H54 (cell line): Measurements from ENCODE around the gene ADI1.
"Not testable (repeated sequence)": the region's sequence is repeated elsewhere in the genome, so short reads cannot be mapped to it uniquely, and the experiment has no call there.

Source experiments
- DNase-seq: peaks from one replicate; pipeline ENCODE4 v3.0.0; 2011; ENCODE audit warnings: low spot score, mixed read lengths; ENCODE audit not compliant: insufficient read length
- FAIRE-seq: peaks from 3 replicates; lab custom pipeline; 2011; peaks lifted over from hg19 to GRCh38; lab: Jason Lieb, UNC
- POLR2A ChIP-seq: IDR thresholded peaks from 2 replicates; pipeline ENCODE4 v1.6.1; 2011; ENCODE audit warnings: low read depth, mild to moderate bottlenecking, low read length

The ADI1 gene

GRCh38 chr2:3518496-3519254, 656 bp downstream of the ADI1 start:
- FAIRE-seq: no peak
- peak; percentile 96 for TF ChIP-seq POLR2A
- DNase-seq: peak; percentile 98

DNA sequence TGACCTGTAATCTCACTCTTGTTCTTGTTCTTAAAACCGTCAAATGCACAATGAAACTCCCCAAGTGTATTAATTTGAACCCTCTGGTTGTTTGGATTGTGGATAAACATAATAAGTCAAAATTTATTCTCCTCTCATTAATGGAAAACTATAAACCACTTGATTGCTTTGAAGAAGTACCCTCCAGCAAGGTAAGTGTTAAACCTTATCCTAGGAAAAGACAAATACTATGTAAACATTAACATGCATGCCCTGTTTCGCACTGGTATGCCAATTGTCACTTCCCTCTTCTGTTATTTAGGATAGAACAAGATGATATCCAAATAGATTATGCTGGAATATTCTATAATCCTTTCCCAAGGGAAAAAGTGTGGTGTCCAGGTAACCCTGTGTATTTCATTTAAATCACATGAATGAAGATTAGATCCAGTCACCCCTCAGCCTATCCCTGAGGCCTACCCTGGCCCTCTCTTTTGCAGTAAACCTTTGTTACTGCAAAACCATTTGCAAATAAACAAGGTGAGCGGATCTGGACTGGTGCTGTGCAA, 1.3 kb downstream of the ADI1 start:
- FAIRE-seq (no peak), DNase-seq (no peak)
- TF ChIP-seq POLR2A: no peak

- DNase-seq (no peak), FAIRE-seq (no peak)
- no peak for TF ChIP-seq POLR2A
These were observed 2.5 kb downstream of the ADI1 start for GRCh38 chr2:3516831-3517230.

DNA sequence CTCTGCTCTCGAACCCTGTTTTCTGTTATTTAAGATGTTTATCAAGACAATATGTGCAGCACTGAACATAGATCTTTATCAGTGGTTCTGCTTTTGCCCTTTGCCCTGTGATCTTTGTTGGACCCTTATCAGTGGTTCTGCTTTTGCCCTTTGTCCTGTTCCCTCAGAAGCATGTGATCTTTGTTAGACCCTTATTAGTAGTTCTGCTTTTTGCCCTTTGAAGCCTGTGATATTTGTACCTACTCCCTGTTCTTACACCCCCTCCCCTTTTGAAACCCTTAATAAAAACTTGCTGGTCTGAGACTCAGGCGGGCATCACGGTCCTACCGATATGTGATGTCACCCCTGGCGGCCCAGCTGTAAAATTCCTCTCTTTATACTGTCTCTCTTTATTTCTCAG, 3.9 kb downstream of the ADI1 start:
- not testable (repeated sequence) for DNase-seq, FAIRE-seq

DNA sequence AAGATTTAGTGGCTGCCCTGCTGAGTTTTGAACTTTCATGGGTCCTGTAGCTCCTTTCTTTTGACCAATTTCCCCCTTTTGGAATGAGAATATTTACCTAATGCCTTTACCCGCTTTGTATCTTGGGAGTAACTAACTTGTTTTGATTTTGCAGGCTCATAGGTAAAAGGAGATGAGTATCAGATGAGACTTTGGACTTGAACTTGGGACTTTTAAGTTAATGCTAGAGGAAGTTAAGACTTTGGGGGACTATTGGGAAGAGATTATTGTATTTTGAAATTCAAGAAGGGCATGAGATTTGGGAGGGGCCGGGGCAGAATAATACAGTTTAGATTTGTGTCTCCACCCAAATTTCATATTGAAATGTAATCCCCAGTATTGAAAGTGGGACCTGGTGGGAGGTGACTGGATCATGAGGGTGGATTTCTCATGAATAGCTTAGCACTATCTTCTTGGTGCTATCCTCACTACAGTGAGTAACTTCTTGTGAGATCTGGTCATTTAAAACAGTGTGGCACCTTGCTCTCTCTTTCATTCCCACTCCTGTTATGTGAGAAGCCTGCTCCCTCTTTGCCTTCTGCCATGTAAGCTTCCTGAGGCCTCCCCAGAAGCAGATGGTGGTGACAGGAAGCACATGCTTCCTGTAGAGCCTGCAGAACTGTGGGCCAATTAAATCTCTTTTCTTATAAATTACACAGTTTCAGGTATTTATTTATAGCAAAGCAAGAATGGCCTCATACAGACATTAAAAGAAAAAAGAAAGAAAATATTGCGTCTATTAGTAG, 6.1 kb downstream of the ADI1 start:
- FAIRE-seq: no peak
- TF ChIP-seq POLR2A: no peak
- no peak for DNase-seq

DNA sequence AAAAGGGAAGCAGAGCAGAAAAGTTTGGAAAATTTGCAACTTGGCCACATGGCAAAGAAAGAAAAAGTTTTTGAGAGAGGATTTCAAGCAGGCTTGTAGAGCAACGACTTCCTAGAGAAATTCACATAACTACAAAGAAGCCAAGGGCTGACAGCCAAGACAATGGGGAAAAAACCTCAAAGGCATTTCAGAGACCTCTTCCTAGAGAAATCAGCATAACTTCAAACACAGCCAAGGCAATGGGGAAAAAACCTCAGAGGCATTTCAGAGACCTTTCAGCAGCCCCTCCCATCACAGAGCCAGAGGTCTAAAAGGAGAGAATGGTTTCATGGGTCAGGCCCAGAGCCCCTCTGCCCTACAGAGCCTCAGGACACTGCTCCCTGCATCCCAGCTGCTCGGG, 7.2 kb downstream of the ADI1 start:
- TF ChIP-seq POLR2A: no peak
- no peak for FAIRE-seq
- DNase-seq: no peak

DNA sequence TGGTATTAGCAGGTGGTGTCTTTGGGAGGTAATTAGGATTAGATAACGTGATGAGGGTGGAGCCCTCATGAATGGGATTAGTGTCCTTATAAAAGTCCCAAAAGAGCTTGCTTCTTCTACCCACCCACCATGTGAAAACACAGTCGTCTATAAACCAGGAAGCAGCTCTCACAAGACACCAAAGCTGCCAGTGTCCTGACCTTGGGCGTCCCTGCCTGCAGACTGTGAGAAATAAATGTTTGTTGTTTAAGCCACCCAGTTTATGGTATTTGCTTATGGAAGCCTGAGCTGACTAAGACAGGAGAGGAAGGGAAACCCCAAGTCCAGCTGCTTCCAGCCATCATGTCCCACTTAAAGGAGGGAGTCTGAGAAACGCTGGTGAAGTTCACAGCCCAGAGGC, 13.6 kb downstream of the ADI1 start:
- no peak for DNase-seq
- no peak for TF ChIP-seq POLR2A
- FAIRE-seq: no peak

- DNase-seq (no peak), FAIRE-seq (no peak)
- TF ChIP-seq POLR2A: no peak
These were observed 14.6 kb downstream of the ADI1 start for GRCh38 chr2:3504741-3505140.

- FAIRE-seq (no peak), DNase-seq (no peak)
- no peak for TF ChIP-seq POLR2A
These were observed 15.8 kb downstream of the ADI1 start for GRCh38 chr2:3503483-3503882.

GRCh38 chr2:3503046-3503445, 16.3 kb downstream of the ADI1 start:
- no peak for TF ChIP-seq POLR2A
- no peak for FAIRE-seq
- DNase-seq: no peak

DNA sequence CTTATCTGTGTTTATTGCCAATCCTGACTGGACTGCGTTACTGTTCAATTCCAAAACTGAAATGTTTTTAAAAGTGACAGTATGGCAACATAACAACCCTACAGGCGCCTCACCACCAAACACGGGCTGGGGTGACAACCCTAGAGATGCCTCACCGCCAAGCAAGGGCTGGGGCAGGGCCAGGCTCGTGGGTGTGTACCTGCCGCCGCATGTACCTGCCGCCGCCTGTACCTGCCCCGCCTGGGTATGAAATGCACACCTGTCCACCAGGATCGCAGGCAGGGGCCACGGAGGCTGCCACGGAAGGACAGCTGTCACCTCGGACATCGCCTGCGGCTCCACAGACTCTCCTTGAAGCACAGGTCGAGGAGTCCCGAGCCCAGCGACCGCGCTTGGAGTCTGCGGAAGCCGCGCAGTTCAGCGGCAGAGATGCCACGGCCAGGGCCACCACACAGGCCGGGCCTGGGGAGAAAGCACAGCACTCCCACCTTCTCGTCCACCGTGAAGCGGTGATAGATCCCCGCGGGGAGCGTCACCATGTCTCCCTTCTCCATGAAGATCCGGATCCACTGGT, 18.9 kb downstream of the ADI1 start:
- TF ChIP-seq POLR2A: no peak
- no peak for DNase-seq
- no peak for FAIRE-seq

- no peak for DNase-seq
- FAIRE-seq: no peak
- no peak for TF ChIP-seq POLR2A
These were observed 20.4 kb downstream of the ADI1 start for GRCh38 chr2:3498783-3499394.

DNA sequence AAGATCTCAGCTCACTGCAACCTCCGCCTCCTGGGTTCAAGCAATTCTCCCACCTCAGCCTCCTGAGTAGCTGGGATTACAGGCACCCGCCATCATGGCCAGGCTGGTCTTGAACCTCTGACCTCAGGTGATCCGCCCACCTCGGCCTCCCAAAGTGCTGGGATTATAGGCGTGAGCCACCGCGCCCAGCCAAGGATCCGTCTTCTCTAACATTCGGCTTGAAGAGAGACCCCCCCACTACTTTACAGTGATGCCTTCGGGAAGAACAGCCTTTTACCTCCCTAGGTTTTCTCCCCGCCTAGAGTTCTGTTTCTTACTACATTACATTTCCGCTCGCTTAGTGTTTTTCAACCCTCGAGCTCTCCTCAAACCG, 22.6 kb downstream of the ADI1 start:
- not testable (repeated sequence) for FAIRE-seq, DNase-seq

DNA sequence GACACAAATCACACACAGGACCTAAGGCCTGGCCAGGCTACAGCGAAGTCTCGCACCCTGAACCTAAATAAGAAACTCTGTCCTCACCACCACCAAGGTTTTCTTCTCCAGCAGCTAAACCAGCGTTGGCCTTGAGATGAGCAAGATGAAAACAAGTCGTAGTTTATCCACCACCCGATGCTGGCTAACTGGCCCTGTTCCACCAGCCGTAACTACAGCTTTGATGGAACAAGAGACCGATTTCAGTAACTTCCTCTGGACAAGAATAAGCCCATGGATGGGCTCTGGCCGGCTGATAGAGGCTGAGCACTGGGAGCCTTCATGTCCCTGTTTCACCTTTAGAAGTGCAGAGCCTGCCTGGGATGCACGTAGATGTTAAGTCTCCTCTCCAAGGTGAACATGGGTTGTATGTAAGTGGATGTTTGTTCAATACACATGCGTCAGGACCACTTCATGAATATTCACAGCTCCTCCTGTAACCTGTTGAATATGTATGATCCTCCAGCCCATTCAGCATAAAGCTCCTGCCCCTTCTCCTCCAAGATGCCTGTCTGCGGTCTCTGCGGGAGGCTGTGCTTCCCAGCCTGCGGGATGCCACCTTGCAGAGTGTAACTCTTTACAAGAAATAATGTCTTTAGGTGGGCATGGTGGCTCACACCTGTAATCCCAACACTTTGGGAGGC, 24.2 kb downstream of the ADI1 start:
- no peak for FAIRE-seq
- no peak for DNase-seq
- no peak for TF ChIP-seq POLR2A
